HEK293 (cell line): ENCODE results near the gene CMIP.

ENCODE experiments used
- CTCF ChIA-PET: fragments of 350-600 bp; formaldehyde crosslinking; extraction: SDS; loops from one replicate; lab custom pipeline; 2021; ENCODE audit warnings: antibody characterized with exemption; lab: Yijun Ruan, JAX
- POLR2A ChIA-PET: fragments of 300-600 bp; formaldehyde crosslinking; extraction: SDS; loops from one replicate; lab custom pipeline; 2020; ENCODE audit warnings: antibody characterized with exemption, inconsistent platforms; lab: Yijun Ruan, JAX
- H3K27ac ChIP-seq: fragments of 200-500 bp; sonication (Bioruptor generic); 2 replicates; pipeline ENCODE4 v1.5.1; 2014; ENCODE audit warnings: low read depth, low read length, control low read depth, inconsistent platforms; ENCODE audit errors: extremely low read depth
- H3K36me3 ChIP-seq, 2 experiments: fragments of 200-500 bp in 1 of 2; sonication (Bioruptor generic) in 1 of 2; 1 replicate in 1 of 2; 2 replicates in 1 of 2; pipeline ENCODE4 v1.5.1; 2014 to 2017; ENCODE audit warnings: inconsistent platforms in 2 of 2, low read length in 2 of 2; ENCODE audit not compliant: control insufficient read depth in 2 of 2, insufficient read depth in 1 of 2
- H3K4me1 ChIP-seq: fragments of 200-500 bp; sonication (Bioruptor generic); 2 replicates; pipeline ENCODE4 v1.5.1; 2014; ENCODE audit warnings: mild to moderate bottlenecking, low read length, inconsistent platforms; ENCODE audit not compliant: control insufficient read depth, insufficient read depth
- H3K4me3 ChIP-seq: 2 replicates; pipeline ENCODE4 v1.5.1; 2011; ENCODE audit warnings: low read depth, mild to moderate bottlenecking, control low read depth, low read length, moderate library complexity
- H3K9me3 ChIP-seq: fragments of 200-500 bp; sonication (Bioruptor generic); 2 replicates; pipeline ENCODE4 v1.5.1; 2014; ENCODE audit warnings: low read depth, low read length, inconsistent platforms; ENCODE audit not compliant: control insufficient read depth, insufficient read depth
- GLIS1 ChIP-seq: fragments of 450-650 bp; formaldehyde crosslinking; IDR thresholded peaks from 2 replicates; pipeline ENCODE4 v1.5.1; 2016; ENCODE audit warnings: missing biosample characterization, missing genetic modification characterization
- KLF8 ChIP-seq: fragments of 450-650 bp; formaldehyde crosslinking; IDR thresholded peaks from 2 replicates; pipeline ENCODE4 v1.5.1; 2016; ENCODE audit warnings: missing biosample characterization, missing genetic modification characterization
- MYNN ChIP-seq: fragments of 450-650 bp; formaldehyde crosslinking; IDR thresholded peaks from 2 replicates; pipeline ENCODE4 v1.5.1; 2016; ENCODE audit warnings: missing biosample characterization, missing genetic modification characterization, borderline replicate concordance
- OVOL3 ChIP-seq: fragments of 450-650 bp; formaldehyde crosslinking; IDR thresholded peaks from 2 replicates; pipeline ENCODE4 v1.5.1; 2016; ENCODE audit warnings: missing biosample characterization, missing genetic modification characterization
- PRDM6 ChIP-seq: fragments of 450-650 bp; formaldehyde crosslinking; IDR thresholded peaks from 2 replicates; pipeline ENCODE4 v1.5.1; 2017; ENCODE audit warnings: missing biosample characterization, missing genetic modification characterization
- ZBTB8A ChIP-seq: fragments of 450-650 bp; formaldehyde crosslinking; IDR thresholded peaks from 2 replicates; pipeline ENCODE4 v1.5.1; 2016; ENCODE audit warnings: missing biosample characterization, missing genetic modification characterization
- ZFP37 ChIP-seq: fragments of 450-650 bp; formaldehyde crosslinking; IDR thresholded peaks from 2 replicates; pipeline ENCODE4 v1.5.1; 2016; ENCODE audit warnings: missing biosample characterization, missing genetic modification characterization
- ZNF133 ChIP-seq: fragments of 450-650 bp; formaldehyde crosslinking; IDR thresholded peaks from 2 replicates; pipeline ENCODE4 v1.5.1; 2016; ENCODE audit warnings: missing biosample characterization, missing genetic modification characterization
- ZNF223 ChIP-seq: fragments of 450-650 bp; formaldehyde crosslinking; IDR thresholded peaks from 2 replicates; pipeline ENCODE4 v1.5.1; 2016; ENCODE audit warnings: missing biosample characterization, missing genetic modification characterization
- ZNF266 ChIP-seq: fragments of 450-650 bp; formaldehyde crosslinking; IDR thresholded peaks from 2 replicates; pipeline ENCODE4 v1.5.1; 2016; ENCODE audit warnings: missing biosample characterization, missing genetic modification characterization, low read depth
- ZNF433 ChIP-seq: fragments of 450-650 bp; formaldehyde crosslinking; IDR thresholded peaks from 2 replicates; pipeline ENCODE4 v1.5.1; 2016; ENCODE audit warnings: missing biosample characterization, missing genetic modification characterization, low read depth
- ZNF571 ChIP-seq: fragments of 450-650 bp; formaldehyde crosslinking; IDR thresholded peaks from 2 replicates; pipeline ENCODE4 v1.5.0; 2017; ENCODE audit warnings: missing biosample characterization, missing genetic modification characterization
- ZNF623 ChIP-seq: fragments of 450-650 bp; formaldehyde crosslinking; IDR thresholded peaks from 2 replicates; pipeline ENCODE4 v1.5.1; 2016; ENCODE audit warnings: missing biosample characterization, missing genetic modification characterization
- ZNF664 ChIP-seq: fragments of 450-650 bp; formaldehyde crosslinking; IDR thresholded peaks from 2 replicates; pipeline ENCODE4 v1.5.1; 2016; ENCODE audit warnings: missing biosample characterization, missing genetic modification characterization
- ZNF830 ChIP-seq: fragments of 450-650 bp; IDR thresholded peaks from 2 replicates; pipeline ENCODE4 v1.5.0; 2018; ENCODE audit warnings: missing biosample characterization, missing genetic modification characterization, low read depth, mild to moderate bottlenecking, moderate library complexity
- TF ChIP-seq, protein P1 (sequence below): fragments of 450-650 bp; formaldehyde crosslinking; IDR thresholded peaks from 2 replicates; pipeline ENCODE4 v1.5.1; 2017; ENCODE audit warnings: missing biosample characterization, mild to moderate bottlenecking, missing genetic modification characterization, moderate library complexity
- TF ChIP-seq, protein P2 (sequence below): fragments of 450-650 bp; formaldehyde crosslinking; IDR thresholded peaks from 2 replicates; pipeline ENCODE4 v1.5.1; 2016; ENCODE audit warnings: missing biosample characterization, missing genetic modification characterization
- TF ChIP-seq, protein P3 (sequence below): fragments of 450-650 bp; formaldehyde crosslinking; IDR thresholded peaks from 2 replicates; pipeline ENCODE4 v1.5.1; 2016; ENCODE audit warnings: missing biosample characterization, missing genetic modification characterization

The CMIP gene

GRCh38 chr16:81448154-81449131 is 3.8 kb downstream of the CMIP start (continued):
- TF ChIP-seq, protein P1, sequence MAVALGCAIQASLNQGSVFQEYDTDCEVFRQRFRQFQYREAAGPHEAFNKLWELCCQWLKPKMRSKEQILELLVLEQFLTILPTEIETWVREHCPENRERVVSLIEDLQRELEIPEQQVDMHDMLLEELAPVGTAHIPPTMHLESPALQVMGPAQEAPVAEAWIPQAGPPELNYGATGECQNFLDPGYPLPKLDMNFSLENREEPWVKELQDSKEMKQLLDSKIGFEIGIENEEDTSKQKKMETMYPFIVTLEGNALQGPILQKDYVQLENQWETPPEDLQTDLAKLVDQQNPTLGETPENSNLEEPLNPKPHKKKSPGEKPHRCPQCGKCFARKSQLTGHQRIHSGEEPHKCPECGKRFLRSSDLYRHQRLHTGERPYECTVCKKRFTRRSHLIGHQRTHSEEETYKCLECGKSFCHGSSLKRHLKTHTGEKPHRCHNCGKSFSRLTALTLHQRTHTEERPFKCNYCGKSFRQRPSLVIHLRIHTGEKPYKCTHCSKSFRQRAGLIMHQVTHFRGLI (tag by site-specific recombination): peak; percentile 86; the same call in 1 of the 2 replicates
- TF ChIP-seq ZNF223 (no peak), ZNF664 (tag by site-specific recombination) (no peak), ZNF623 (no peak), GLIS1 (tag by site-specific recombination) (peak; percentile 33), KLF8 (no peak), OVOL3 (no peak), ZNF571 (tag by site-specific recombination) (no peak), ZNF133 (no peak), ZNF830 (tag by site-specific recombination) (no peak), PRDM6 (tag by site-specific recombination) (no peak), ZNF266 (tag by site-specific recombination) (no peak)
- TF ChIP-seq, protein P2, sequence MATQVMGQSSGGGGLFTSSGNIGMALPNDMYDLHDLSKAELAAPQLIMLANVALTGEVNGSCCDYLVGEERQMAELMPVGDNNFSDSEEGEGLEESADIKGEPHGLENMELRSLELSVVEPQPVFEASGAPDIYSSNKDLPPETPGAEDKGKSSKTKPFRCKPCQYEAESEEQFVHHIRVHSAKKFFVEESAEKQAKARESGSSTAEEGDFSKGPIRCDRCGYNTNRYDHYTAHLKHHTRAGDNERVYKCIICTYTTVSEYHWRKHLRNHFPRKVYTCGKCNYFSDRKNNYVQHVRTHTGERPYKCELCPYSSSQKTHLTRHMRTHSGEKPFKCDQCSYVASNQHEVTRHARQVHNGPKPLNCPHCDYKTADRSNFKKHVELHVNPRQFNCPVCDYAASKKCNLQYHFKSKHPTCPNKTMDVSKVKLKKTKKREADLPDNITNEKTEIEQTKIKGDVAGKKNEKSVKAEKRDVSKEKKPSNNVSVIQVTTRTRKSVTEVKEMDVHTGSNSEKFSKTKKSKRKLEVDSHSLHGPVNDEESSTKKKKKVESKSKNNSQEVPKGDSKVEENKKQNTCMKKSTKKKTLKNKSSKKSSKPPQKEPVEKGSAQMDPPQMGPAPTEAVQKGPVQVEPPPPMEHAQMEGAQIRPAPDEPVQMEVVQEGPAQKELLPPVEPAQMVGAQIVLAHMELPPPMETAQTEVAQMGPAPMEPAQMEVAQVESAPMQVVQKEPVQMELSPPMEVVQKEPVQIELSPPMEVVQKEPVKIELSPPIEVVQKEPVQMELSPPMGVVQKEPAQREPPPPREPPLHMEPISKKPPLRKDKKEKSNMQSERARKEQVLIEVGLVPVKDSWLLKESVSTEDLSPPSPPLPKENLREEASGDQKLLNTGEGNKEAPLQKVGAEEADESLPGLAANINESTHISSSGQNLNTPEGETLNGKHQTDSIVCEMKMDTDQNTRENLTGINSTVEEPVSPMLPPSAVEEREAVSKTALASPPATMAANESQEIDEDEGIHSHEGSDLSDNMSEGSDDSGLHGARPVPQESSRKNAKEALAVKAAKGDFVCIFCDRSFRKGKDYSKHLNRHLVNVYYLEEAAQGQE: no peak

DNA sequence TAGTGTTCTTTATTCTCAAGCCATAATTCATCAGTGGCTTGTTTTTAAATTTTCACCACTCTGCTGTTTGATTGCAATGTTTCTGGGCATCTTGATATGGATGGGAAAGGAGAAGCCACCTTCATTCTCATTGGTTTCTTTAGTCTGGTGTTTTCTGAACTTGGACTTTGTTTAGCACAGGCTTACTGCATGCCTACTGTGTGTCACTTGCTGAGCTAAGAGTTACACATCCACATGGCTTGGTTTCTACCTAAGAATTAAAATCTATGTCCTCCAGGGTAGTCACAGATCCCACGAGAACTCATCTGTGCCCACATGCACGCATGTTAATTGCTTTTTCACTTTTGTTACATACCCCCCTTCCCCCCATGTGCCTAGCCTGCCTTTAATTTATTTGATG is 4.6 kb downstream of the CMIP start:
- ChIA-PET CTCF (no interaction called here), POLR2A (no interaction called here)
- Histone ChIP-seq H3K4me3 (no peak overlapping the region), H3K27ac (no peak overlapping the region), H3K4me1 (peaks cover 18% of the 10 kb centered on the region), H3K36me3 (no peaks in the 10 kb centered on the region), H3K9me3 (no peaks in the 10 kb centered on the region)
- TF ChIP-seq, protein P3, sequence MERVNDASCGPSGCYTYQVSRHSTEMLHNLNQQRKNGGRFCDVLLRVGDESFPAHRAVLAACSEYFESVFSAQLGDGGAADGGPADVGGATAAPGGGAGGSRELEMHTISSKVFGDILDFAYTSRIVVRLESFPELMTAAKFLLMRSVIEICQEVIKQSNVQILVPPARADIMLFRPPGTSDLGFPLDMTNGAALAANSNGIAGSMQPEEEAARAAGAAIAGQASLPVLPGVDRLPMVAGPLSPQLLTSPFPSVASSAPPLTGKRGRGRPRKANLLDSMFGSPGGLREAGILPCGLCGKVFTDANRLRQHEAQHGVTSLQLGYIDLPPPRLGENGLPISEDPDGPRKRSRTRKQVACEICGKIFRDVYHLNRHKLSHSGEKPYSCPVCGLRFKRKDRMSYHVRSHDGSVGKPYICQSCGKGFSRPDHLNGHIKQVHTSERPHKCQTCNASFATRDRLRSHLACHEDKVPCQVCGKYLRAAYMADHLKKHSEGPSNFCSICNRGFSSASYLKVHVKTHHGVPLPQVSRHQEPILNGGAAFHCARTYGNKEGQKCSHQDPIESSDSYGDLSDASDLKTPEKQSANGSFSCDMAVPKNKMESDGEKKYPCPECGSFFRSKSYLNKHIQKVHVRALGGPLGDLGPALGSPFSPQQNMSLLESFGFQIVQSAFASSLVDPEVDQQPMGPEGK (tag by site-specific recombination): no peak
- TF ChIP-seq MYNN (tag by site-specific recombination) (no peak), ZBTB8A (tag by site-specific recombination) (no peak), ZNF433 (tag by site-specific recombination) (no peak), ZFP37 (tag by site-specific recombination) (no peak)
